Mesothelial cell of epicardium (in vitro differentiated cells): ENCODE measurements around the gene TMEM123. TPM values are rescaled to one million over a fixed set of nuclear protein-coding genes. Genes with fewer than 3 reads are reported as not detected.

ENCODE experiments used
- DNase-seq, 2 experiments: peaks; one replicate each; pipeline ENCODE4 v3.0.0; 2021; ENCODE audit warnings: low spot score in 2 of 2; ENCODE audit not compliant: unreplicated experiment in 2 of 2
- H3K27ac Mint-ChIP-seq: 2 replicates; pipeline ENCODE4 v1.8.0; 2021; ENCODE audit warnings: mixed read lengths
- H3K27me3 Mint-ChIP-seq: 2 replicates; pipeline ENCODE4 v1.8.0; 2021; ENCODE audit warnings: low read depth, mixed read lengths
- H3K36me3 Mint-ChIP-seq: 2 replicates; pipeline ENCODE4 v1.8.0; 2021; ENCODE audit warnings: mixed read lengths
- H3K4me1 Mint-ChIP-seq: 2 replicates; pipeline ENCODE4 v1.8.0; 2021; ENCODE audit warnings: mixed read lengths
- H3K4me3 Mint-ChIP-seq: 2 replicates; pipeline ENCODE4 v1.8.0; 2021; ENCODE audit warnings: mild to moderate bottlenecking, moderate library complexity, mixed read lengths
- H3K9me3 Mint-ChIP-seq: 2 replicates; pipeline ENCODE4 v1.8.0; 2021; ENCODE audit warnings: mixed read lengths
- total RNA-seq: library from RNA; stranded (reverse); gene quantifications from 3 replicates; pipeline ENCODE4 v1.2.1, GENCODE V29; 2021
- TF ChIP-seq, protein P1 (sequence below): fragments of 200-600 bp; sonication (generic); IDR thresholded peaks from one replicate; pipeline ENCODE4 v1.5.0; 2021; ENCODE audit warnings: antibody characterized with exemption; ENCODE audit not compliant: unreplicated experiment

The TMEM123 gene
- total RNA-seq, 1 donor from 2014 or later, result 131 TPM

DNA sequence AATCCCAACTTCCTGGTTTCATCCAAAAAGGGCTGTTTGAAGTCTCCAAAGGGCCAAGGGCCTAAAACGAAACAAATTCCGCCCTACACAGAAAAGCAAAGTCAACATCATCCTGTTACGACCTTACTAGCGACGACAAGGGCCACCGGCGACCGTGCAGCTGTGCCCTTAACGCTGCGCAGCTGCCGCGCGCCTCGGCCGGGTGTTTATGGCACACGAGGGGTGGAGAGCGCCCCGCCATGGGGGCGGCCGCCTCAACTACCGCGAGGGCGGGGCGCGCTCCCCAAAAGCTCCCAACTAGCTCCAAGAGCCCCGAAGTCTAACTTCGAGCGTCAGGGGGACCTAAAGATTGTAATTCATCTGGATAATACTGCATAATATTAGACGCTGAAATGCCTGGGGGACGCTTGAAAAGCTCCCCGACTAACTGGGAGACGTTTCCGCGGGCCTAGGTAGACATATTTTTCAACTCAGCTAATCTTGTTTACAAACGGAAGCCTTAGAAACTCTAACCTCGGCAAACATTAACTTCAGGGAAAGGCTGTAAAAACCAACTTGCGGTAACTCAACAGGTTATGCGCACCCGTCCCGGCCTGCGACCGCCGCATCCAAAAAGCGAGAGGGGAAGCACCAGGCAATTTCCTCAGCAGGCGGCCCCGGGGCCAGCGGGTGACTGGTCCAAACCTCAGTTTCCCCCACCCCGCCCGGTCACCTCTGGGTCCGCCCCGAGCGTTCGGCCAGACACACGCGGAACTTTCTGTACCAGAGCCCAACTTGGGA is 694 bp downstream of the TMEM123 start:
- no peaks in the 10 kb centered on the region for H3K27me3 Mint-ChIP-seq
- H3K9me3 Mint-ChIP-seq, result no peaks in the 10 kb centered on the region
- peaks cover 47% of the 10 kb centered on the region for H3K4me1 Mint-ChIP-seq
- peak overlapping the region; percentile 92 for H3K27ac Mint-ChIP-seq
- TF ChIP-seq, protein P1, sequence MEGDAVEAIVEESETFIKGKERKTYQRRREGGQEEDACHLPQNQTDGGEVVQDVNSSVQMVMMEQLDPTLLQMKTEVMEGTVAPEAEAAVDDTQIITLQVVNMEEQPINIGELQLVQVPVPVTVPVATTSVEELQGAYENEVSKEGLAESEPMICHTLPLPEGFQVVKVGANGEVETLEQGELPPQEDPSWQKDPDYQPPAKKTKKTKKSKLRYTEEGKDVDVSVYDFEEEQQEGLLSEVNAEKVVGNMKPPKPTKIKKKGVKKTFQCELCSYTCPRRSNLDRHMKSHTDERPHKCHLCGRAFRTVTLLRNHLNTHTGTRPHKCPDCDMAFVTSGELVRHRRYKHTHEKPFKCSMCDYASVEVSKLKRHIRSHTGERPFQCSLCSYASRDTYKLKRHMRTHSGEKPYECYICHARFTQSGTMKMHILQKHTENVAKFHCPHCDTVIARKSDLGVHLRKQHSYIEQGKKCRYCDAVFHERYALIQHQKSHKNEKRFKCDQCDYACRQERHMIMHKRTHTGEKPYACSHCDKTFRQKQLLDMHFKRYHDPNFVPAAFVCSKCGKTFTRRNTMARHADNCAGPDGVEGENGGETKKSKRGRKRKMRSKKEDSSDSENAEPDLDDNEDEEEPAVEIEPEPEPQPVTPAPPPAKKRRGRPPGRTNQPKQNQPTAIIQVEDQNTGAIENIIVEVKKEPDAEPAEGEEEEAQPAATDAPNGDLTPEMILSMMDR, result no peak
- H3K36me3 Mint-ChIP-seq, result peaks cover 2% of the 10 kb centered on the region
- peak overlapping the region; percentile 99 for H3K4me3 Mint-ChIP-seq
- peak; percentile 30 to 60 for DNase-seq

DNA sequence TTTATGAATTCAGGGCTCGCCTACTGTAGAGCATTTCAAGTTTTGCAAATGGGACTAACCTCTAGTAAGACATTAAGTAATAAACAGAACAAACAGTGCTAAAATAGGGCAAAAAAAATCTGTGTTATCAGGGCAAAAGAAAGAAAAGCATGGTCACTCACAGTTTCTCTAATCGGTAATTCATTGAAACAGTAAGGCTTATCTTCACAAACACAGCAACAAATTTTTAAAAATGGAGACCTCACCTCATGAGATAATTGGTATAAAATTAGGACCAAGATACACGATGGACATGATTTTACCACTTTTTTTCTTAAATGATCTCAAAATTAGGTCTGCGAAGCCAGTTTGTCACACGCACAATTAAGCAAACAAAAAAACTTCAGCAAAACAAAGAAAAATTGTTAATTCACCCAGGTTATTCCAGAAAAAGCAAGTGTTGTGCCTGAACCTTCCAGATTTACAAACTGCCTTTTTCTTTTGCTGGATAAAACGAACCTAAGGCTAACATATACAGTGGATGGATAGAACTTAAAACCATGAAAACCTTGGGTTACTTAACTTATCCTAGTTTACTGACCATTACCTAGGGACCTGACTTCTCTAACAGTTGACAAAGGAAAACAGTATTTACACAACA is 1.4 kb downstream of the TMEM123 start:
- TF ChIP-seq, protein P1, result no peak
- peaks cover 47% of the 10 kb centered on the region for H3K4me1 Mint-ChIP-seq
- no peak for DNase-seq
- no peaks in the 10 kb centered on the region for H3K27me3 Mint-ChIP-seq
- H3K27ac Mint-ChIP-seq, result peak overlapping the region; percentile 92
- H3K4me3 Mint-ChIP-seq, result peak overlapping the region; percentile 99
- no peaks in the 10 kb centered on the region for H3K9me3 Mint-ChIP-seq
- peaks cover 5% of the 10 kb centered on the region for H3K36me3 Mint-ChIP-seq

DNA sequence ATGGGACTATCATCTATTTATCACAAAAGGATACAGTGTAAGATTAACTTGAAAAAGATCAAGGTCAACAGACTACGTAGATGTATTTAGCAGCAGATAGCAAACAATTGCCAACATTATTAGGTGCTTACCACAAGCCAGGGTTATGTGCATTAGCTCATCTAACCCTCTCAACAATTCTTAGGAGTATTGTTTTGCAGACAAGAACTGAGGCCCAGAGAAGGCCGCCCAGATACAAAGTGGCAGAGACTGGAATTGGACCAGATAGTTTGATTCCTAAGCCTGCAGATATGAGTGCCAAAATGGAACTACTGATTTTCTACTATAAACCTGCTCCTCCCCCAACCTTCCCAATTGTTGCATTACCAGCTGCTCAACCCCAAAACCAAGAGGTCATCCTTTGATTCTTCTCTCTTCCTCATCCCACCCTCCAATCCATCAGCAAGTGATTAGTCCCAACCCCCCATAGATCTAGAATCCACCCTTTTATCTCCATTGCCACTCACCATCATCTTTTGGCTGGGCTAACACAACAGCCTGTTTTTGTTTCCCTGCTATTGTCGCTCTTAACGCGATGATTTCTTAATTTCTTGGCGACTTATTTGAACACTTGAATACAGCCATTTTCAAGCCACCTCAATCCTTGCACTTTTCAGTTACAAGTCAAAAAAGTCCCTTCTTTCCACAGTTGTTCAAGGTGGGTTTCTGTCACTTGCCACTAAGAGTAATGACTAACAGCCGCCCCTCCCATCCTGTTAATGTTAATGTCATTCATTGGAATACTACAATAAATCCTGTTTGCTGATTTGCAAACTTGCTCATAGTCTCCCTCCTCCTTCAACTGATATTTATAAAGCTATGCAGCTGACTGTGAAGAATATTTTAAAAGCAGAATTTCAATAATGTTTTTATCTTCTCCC is 2.7 kb downstream of the TMEM123 start:
- H3K4me1 Mint-ChIP-seq, result peaks cover 44% of the 10 kb centered on the region
- no peak for DNase-seq
- no peak overlapping the region for H3K27ac Mint-ChIP-seq

DNA sequence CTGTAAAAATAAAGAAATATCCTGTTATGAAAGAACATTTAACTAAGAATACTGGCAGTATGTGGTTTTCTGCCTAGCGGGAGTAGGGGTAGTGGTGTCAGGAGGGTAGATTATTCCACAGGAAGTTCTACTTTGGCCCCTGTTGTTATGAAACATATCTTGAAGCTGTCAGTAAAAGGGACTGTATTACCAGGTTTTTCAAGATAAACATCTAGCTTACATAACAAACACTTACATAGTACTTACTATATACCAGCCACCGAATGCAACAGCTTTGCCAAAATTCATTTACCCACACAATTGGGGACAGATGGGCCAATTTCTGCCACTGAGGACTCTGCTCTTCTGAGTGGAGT is 3.7 kb downstream of the TMEM123 start:
- H3K9me3 Mint-ChIP-seq, result no peaks in the 10 kb centered on the region
- TF ChIP-seq, protein P1, result no peak
- no peaks in the 10 kb centered on the region for H3K27me3 Mint-ChIP-seq
- peaks cover 24% of the 10 kb centered on the region for H3K36me3 Mint-ChIP-seq
- no peak overlapping the region for H3K27ac Mint-ChIP-seq
- peaks cover 38% of the 10 kb centered on the region for H3K4me1 Mint-ChIP-seq
- DNase-seq, result no peak
- H3K4me3 Mint-ChIP-seq, result no peak overlapping the region

More for the DNA sequence above, 2.7 kb downstream of the TMEM123 start:
- H3K9me3 Mint-ChIP-seq, result no peaks in the 10 kb centered on the region
- H3K36me3 Mint-ChIP-seq, result peaks cover 17% of the 10 kb centered on the region
- H3K4me3 Mint-ChIP-seq, result peak overlapping the region; percentile 5
- H3K27me3 Mint-ChIP-seq, result no peaks in the 10 kb centered on the region
- TF ChIP-seq, protein P1, result no peak

DNA sequence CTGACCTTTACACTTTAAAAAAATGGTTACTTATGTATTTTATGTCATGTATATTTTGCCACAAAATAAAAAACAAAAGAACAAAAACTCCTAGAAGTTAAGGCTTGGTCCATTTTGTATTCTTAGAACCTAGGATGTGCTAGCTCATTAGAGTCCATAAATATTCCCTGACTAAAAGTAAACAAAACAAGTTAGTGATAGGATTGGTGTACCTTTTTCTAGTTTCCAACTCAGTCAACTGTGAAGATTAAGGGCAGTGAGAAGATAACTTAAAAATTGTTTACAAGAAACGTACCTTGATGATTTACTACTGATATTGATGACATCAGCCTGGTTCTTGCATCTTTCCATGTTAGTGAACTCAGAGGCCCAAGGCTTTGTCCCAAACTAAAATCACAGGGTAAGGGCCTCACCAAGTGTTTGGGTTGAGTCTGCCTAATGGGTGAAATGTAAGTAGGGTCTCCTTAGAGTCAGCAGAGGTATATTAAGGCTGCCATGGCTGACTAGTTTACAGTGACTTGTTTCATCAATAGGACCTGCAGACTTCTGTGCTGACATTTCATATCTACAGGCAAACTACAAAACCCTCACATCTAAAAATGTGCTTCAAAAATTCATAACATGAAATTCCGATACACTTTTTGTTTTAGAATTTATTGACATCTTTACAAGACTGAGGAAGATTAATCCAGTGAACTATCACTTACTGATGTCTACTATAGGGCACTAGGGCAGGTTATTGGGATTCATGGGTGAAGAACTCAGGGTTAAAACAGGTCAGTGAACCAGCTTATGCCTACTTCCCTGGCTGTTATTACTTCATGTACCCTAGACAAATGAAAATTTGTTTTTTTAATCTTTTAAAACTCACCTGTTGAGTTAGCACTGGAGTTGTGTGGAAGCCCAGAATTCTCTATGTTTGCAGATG is 4.4 kb downstream of the TMEM123 start:
- Mint-ChIP-seq H3K4me3 (no peak overlapping the region), H3K36me3 (peaks cover 31% of the 10 kb centered on the region), H3K4me1 (peaks cover 32% of the 10 kb centered on the region), H3K27ac (no peak overlapping the region), H3K9me3 (peaks cover 4% of the 10 kb centered on the region), H3K27me3 (no peaks in the 10 kb centered on the region)
- no peak for DNase-seq
- TF ChIP-seq, protein P1, result no peak
